Smooth muscle cell (in vitro differentiated cells): ENCODE data around the gene PEBP1. TPM values are rescaled to one million over a fixed set of nuclear protein-coding genes. Genes with fewer than 3 reads are reported as not detected.

Experiments used
- DNase-seq: peaks from one replicate; lab custom pipeline; 2025; ENCODE audit not compliant: unreplicated experiment; lab: John Stamatoyannopoulos, UW
- H2AFZ ChIP-seq: fragments of 200-600 bp; sonication (generic); 2 replicates; pipeline ENCODE4 v1.6.0; 2016; ENCODE audit warnings: antibody characterized with exemption, low read depth, mild to moderate bottlenecking
- H3F3A ChIP-seq: fragments of 200-600 bp; sonication (generic); 2 replicates; pipeline ENCODE4 v1.6.0; 2017; ENCODE audit warnings: antibody characterized with exemption, low read depth
- H3K27ac ChIP-seq: fragments of 200-600 bp; sonication (generic); 2 replicates; pipeline ENCODE4 v1.5.1; 2016; ENCODE audit warnings: low read depth, mild to moderate bottlenecking
- H3K27me3 ChIP-seq: fragments of 200-600 bp; sonication (generic); 2 replicates; pipeline ENCODE4 v1.6.1; 2016; ENCODE audit warnings: low read depth, mild to moderate bottlenecking
- H3K36me3 ChIP-seq: fragments of 200-600 bp; sonication (generic); 2 replicates; pipeline ENCODE4 v1.5.1; 2016; ENCODE audit warnings: low read depth
- H3K4me1 ChIP-seq: fragments of 200-600 bp; sonication (generic); 2 replicates; pipeline ENCODE4 v1.5.1; 2016; ENCODE audit warnings: low read depth
- H3K4me2 ChIP-seq: fragments of 200-600 bp; sonication (generic); 2 replicates; pipeline ENCODE4 v1.6.0; 2016; ENCODE audit warnings: mild to moderate bottlenecking
- H3K4me3 ChIP-seq: fragments of 200-600 bp; sonication (generic); 2 replicates; pipeline ENCODE4 v1.5.1; 2016; ENCODE audit warnings: mild to moderate bottlenecking
- H3K79me2 ChIP-seq: fragments of 200-600 bp; sonication (generic); 2 replicates; pipeline ENCODE4 v1.6.0; 2016; ENCODE audit warnings: low read depth, mild to moderate bottlenecking
- H3K9ac ChIP-seq: fragments of 200-600 bp; sonication (generic); 2 replicates; pipeline ENCODE4 v1.6.0; 2016; ENCODE audit warnings: low read depth
- H3K9me3 ChIP-seq: fragments of 200-600 bp; sonication (generic); replicated peaks from 2 replicates; pipeline ENCODE4 v1.5.1; 2016; ENCODE audit warnings: low read depth
- H4K20me1 ChIP-seq: fragments of 200-600 bp; sonication (generic); 2 replicates; pipeline ENCODE4 v1.6.0; 2016; ENCODE audit warnings: low read depth
- WGBS: methylation state at CpG from one replicate; pipeline ENCODE4 v1.1.7; 2016; ENCODE audit warnings: low lambda C conversion rate; 5-methylcytosine and 5-hydroxymethylcytosine counted together
- polyA plus RNA-seq: library from polyadenylated mRNA; unstranded; fragments of >200 nt; fragmentation: Nextera tagmentation; extraction: Ambion mirVana; gene quantifications from 2 replicates; pipeline ENCODE4 v1.2.1, GENCODE V29; 2016
- total RNA-seq: library from RNA; depleted of rRNA; stranded (reverse); fragments of >200 nt; gene quantifications from 2 replicates; pipeline ENCODE4 v1.2.3, GENCODE V29; 2014
- TF ChIP-seq, protein P1 (sequence below): fragments of 200-600 bp; sonication (generic); IDR thresholded peaks from 2 replicates; pipeline ENCODE4 v1.5.1; 2017; ENCODE audit warnings: borderline replicate concordance, mild to moderate bottlenecking, antibody characterized with exemption; ENCODE audit not compliant: insufficient read depth, poor library complexity, severe bottlenecking

Gene PEBP1
- total and polyA plus RNA-seq, 2 experiments from 2014 or later = 118 to 199 TPM

DNA sequence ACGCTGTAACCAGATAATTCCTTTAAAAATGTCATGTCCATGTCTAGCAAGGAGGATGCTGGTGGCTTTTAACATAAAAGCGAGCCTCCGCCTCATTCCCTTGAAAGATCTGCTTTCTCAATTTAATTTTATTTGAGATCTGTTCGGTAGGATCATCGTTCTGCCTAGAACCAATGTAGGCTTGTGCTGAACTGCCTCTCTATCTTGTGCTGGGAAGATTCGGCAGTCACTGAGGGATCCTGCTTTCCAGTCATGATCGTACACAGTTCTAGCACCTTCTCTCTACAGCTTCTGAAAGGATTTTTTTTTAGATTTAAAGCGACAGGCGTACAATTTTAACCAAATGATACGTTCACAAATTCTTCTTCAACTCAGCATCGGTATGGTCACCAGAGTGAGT is 54.3 kb downstream of the PEBP1 start:
- Histone ChIP-seq H2AFZ (peak overlapping the region; percentile 80), H3K4me3 (peak overlapping the region; percentile 48), H3K36me3 (no peaks in the 10 kb centered on the region), H4K20me1 (no peaks in the 10 kb centered on the region), H3F3A (no peaks in the 10 kb centered on the region), H3K9ac (no peak overlapping the region), H3K4me2 (peak overlapping the region; percentile 80), H3K27me3 (no peaks in the 10 kb centered on the region), H3K27ac (peak overlapping the region; percentile 65), H3K9me3 (no peaks in the 10 kb centered on the region), H3K79me2 (no peaks in the 10 kb centered on the region), H3K4me1 (peaks cover 19% of the 10 kb centered on the region)
- WGBS = 59% methylated on average over 11 of the region's 11 CpGs
- DNase-seq = no peak
- TF ChIP-seq, protein P1, sequence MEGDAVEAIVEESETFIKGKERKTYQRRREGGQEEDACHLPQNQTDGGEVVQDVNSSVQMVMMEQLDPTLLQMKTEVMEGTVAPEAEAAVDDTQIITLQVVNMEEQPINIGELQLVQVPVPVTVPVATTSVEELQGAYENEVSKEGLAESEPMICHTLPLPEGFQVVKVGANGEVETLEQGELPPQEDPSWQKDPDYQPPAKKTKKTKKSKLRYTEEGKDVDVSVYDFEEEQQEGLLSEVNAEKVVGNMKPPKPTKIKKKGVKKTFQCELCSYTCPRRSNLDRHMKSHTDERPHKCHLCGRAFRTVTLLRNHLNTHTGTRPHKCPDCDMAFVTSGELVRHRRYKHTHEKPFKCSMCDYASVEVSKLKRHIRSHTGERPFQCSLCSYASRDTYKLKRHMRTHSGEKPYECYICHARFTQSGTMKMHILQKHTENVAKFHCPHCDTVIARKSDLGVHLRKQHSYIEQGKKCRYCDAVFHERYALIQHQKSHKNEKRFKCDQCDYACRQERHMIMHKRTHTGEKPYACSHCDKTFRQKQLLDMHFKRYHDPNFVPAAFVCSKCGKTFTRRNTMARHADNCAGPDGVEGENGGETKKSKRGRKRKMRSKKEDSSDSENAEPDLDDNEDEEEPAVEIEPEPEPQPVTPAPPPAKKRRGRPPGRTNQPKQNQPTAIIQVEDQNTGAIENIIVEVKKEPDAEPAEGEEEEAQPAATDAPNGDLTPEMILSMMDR = no peak

DNA sequence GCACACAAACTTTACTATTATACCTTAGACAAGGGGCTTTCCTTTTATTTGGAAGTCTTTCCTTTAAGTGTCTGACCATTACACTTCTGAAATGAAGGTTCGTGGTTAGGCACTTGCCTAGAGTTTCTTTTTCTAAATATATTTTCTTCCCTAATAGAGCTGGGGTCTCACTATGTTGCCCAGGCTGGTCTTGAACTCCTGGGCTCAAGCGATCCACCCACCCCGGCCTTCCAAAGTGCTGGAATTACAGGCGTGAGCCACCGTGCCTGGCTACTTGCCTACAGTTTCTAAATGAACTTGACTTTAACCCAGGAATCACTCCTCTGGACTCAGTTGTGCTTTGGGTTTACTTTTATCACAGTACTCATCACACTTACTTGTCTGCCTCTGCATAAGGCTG is 57.6 kb downstream of the PEBP1 start:
- Histone ChIP-seq H3K27ac (no peak overlapping the region), H2AFZ (no peak overlapping the region), H3K4me2 (no peak overlapping the region), H3K9me3 (no peaks in the 10 kb centered on the region), H3F3A (no peaks in the 10 kb centered on the region), H3K4me1 (peaks cover 19% of the 10 kb centered on the region), H3K27me3 (no peaks in the 10 kb centered on the region), H3K79me2 (no peaks in the 10 kb centered on the region), H3K4me3 (no peak overlapping the region), H3K9ac (no peak overlapping the region), H3K36me3 (no peaks in the 10 kb centered on the region), H4K20me1 (no peaks in the 10 kb centered on the region)
- WGBS = 93% methylated on average over 5 of the region's 5 CpGs
- TF ChIP-seq, protein P1 = no peak
- no peak for DNase-seq

DNA sequence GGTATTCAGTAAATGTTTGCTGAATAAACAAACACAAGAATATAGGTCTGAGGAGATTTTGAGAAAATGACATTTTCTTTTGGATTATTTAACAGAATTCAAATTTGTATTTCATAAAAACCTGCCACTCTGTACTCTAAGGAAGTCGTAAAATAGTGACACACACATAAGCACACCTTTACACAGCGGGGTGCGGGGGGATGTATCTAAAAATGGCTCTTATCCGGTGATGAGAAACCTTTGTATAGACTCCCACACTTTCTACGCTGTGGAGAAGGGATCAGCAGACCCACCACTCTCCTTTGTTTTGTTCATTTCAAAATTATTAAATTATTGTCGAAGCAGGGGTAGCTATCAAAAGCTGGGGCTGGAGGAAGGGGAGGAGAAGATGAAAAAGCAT is 58.0 kb downstream of the PEBP1 start:
- no peak overlapping the region for H3K4me2 ChIP-seq
- H3K4me3 ChIP-seq = no peak overlapping the region
- TF ChIP-seq, protein P1 = no peak
- 96% methylated on average over 6 of the region's 6 CpGs for WGBS
- H3K27me3 ChIP-seq = no peaks in the 10 kb centered on the region
- H3K4me1 ChIP-seq = peaks cover 17% of the 10 kb centered on the region
- H3K36me3 ChIP-seq = no peaks in the 10 kb centered on the region
- H3K27ac ChIP-seq = no peak overlapping the region
- no peak overlapping the region for H2AFZ ChIP-seq
- no peak overlapping the region for H3K9ac ChIP-seq
- DNase-seq = no peak
- no peaks in the 10 kb centered on the region for H3F3A ChIP-seq
- H4K20me1 ChIP-seq = no peaks in the 10 kb centered on the region
- H3K9me3 ChIP-seq = no peaks in the 10 kb centered on the region
- no peaks in the 10 kb centered on the region for H3K79me2 ChIP-seq

Other genes with a start within 250 kb of the PEBP1 start
- 0.04 TPM in 2 replicates for gene KSR2, start 167.1 kb upstream of the PEBP1 start, total RNA-seq
- not detected in 2 replicates for gene KSR2, start 167.1 kb upstream of the PEBP1 start, polyA plus RNA-seq
- 15.2 and 27.1 TPM in 2 replicates for gene RFC5, start 119.4 kb upstream of the PEBP1 start, total RNA-seq
- 16.4 and 17.4 TPM in 2 replicates for gene RFC5, start 119.4 kb upstream of the PEBP1 start, polyA plus RNA-seq
- 71.5 and 78.2 TPM in 2 replicates for gene WSB2, start 74.9 kb upstream of the PEBP1 start, total RNA-seq
- 43.9 and 48.1 TPM in 2 replicates for gene WSB2, start 74.9 kb upstream of the PEBP1 start, polyA plus RNA-seq
- 2.3 and 5.6 TPM in 2 replicates for gene VSIG10, start 32.1 kb upstream of the PEBP1 start, total RNA-seq
- gene VSIG10, start 32.1 kb upstream of the PEBP1 start, polyA plus RNA-seq = 2.3 and 3.0 TPM in 2 replicates
- 7.1 and 7.3 TPM in 2 replicates for gene TAOK3, start 236.8 kb downstream of the PEBP1 start, total RNA-seq
- gene TAOK3, start 236.8 kb downstream of the PEBP1 start, polyA plus RNA-seq = 7.9 and 18.2 TPM in 2 replicates
- gene SUDS3, start 240.4 kb downstream of the PEBP1 start, total RNA-seq = 34.9 and 58.2 TPM in 2 replicates
- 11.4 and 16.4 TPM in 2 replicates for gene SUDS3, start 240.4 kb downstream of the PEBP1 start, polyA plus RNA-seq